Keratinocyte (primary cell): ENCODE data around the gene KCNQ4. TPM values are rescaled to one million over a fixed set of nuclear protein-coding genes. Genes with fewer than 3 reads are reported as not detected.

Source experiments
- DNase-seq: peaks from one replicate; pipeline ENCODE4 v3.0.0-alpha.2; 2011; ENCODE audit warnings: low read depth, missing footprints, low spot score
- FAIRE-seq: peaks from 2 replicates; lab custom pipeline; 2011; peaks lifted over from hg19 to GRCh38; lab: Jason Lieb, UNC
- H2AFZ ChIP-seq: 2 replicates; pipeline ENCODE4 v1.6.0; 2012; ENCODE audit warnings: low read length, control low read depth, inconsistent platforms; ENCODE audit not compliant: control insufficient read depth
- H3K27ac ChIP-seq: 2 replicates; pipeline ENCODE4 v1.5.1; 2011; ENCODE audit warnings: low read length; ENCODE audit not compliant: control insufficient read depth, insufficient read depth
- H3K27me3 ChIP-seq: 3 replicates; pipeline ENCODE4 v1.6.0; 2011; ENCODE audit warnings: low read length; ENCODE audit not compliant: control insufficient read depth, insufficient read depth; ENCODE audit errors: extremely low read depth
- H3K36me3 ChIP-seq, 2 experiments: 2 replicates in 1 of 2; 3 replicates in 1 of 2; pipeline ENCODE4 v1.5.1; 2011; ENCODE audit warnings: low read length in 2 of 2, mild to moderate bottlenecking in 1 of 2; ENCODE audit not compliant: control insufficient read depth in 2 of 2, insufficient read depth in 2 of 2; ENCODE audit errors: extremely low read depth in 1 of 2
- H3K4me1 ChIP-seq: 3 replicates; pipeline ENCODE4 v1.5.1; 2011; ENCODE audit warnings: low read length; ENCODE audit not compliant: control insufficient read depth, insufficient read depth; ENCODE audit errors: extremely low read depth
- H3K4me2 ChIP-seq: 3 replicates; pipeline ENCODE4 v1.6.0; 2011; ENCODE audit warnings: low read depth, low read length; ENCODE audit not compliant: control insufficient read depth, insufficient read depth; ENCODE audit errors: extremely low read depth
- H3K4me3 ChIP-seq, 3 experiments: fragments of 200-600 bp in 1 of 3; sonication (generic) in 1 of 3; 2 replicates in 2 of 3; 3 replicates in 1 of 3; pipeline ENCODE4 v1.5.1; 2011 to 2016; ENCODE audit warnings: low read length in 3 of 3, mild to moderate bottlenecking in 3 of 3, control low read depth in 2 of 3, inconsistent platforms in 1 of 3, low read depth in 1 of 3, mixed read lengths in 1 of 3, mixed run types in 1 of 3, moderate library complexity in 1 of 3; ENCODE audit not compliant: control insufficient read depth in 2 of 3, insufficient read depth in 2 of 3; ENCODE audit errors: extremely low read depth in 1 of 3
- H3K79me2 ChIP-seq: 2 replicates; pipeline ENCODE4 v1.6.0; 2012; ENCODE audit warnings: low read length; ENCODE audit not compliant: control insufficient read depth, insufficient read depth
- H3K9ac ChIP-seq: 3 replicates; pipeline ENCODE4 v1.6.0; 2011; ENCODE audit warnings: low read length; ENCODE audit not compliant: control insufficient read depth, insufficient read depth; ENCODE audit errors: extremely low read depth
- H3K9me1 ChIP-seq: 3 replicates; pipeline ENCODE4 v1.6.0; 2011; ENCODE audit warnings: low read length; ENCODE audit not compliant: control insufficient read depth, insufficient read depth; ENCODE audit errors: extremely low read depth
- H3K9me3 ChIP-seq: 2 replicates; pipeline ENCODE4 v1.5.1; 2012; ENCODE audit warnings: low read depth, low read length; ENCODE audit not compliant: control insufficient read depth
- H4K20me1 ChIP-seq: 3 replicates; pipeline ENCODE4 v1.6.0; 2011; ENCODE audit warnings: low read length; ENCODE audit not compliant: control insufficient read depth, insufficient read depth; ENCODE audit errors: extremely low read depth
- EZH2 ChIP-seq: IDR thresholded peaks from one replicate; pipeline ENCODE4 v1.6.1; 2012; ENCODE audit warnings: inconsistent platforms, mild to moderate bottlenecking, low read length, moderate library complexity
- dilution Hi-C: fragments of 300-500 bp; cut with MboI; formaldehyde crosslinking; loops from one replicate; pipeline ENCODE4 v1.7.0; 2020; ENCODE audit warnings: low sequenced_read_pairs; ENCODE audit not compliant: extremely low pct_ligation_motif_present
- polyA plus RNA-seq, 5 experiments: library from polyadenylated mRNA; depleted of rRNA in 3 of 5; stranded (reverse) in 3 of 5; stranded (forward) in 1 of 5; unstranded in 1 of 5; fragments of >200 nt; gene quantifications; 1 replicate in 1 of 5; 2 replicates in 3 of 5; 3 replicates in 1 of 5; pipeline versions ENCODE4 v1.2.1 to v1.2.3, GENCODE V29; 2011 to 2012; ENCODE audit warnings: missing spikeins in 2 of 5, low read depth in 1 of 5, low replicate concordance in 1 of 5
- TF ChIP-seq, protein P1 (sequence below), 3 experiments: IDR thresholded peaks in 1 of 3; conservative IDR thresholded peaks in 1 of 3; optimal IDR thresholded peaks in 1 of 3; 2 replicates in 2 of 3; 3 replicates in 1 of 3; pipeline versions ENCODE3 to v1.5.1; 2011; ENCODE audit warnings: low read length in 3 of 3, mild to moderate bottlenecking in 3 of 3, moderate library complexity in 2 of 3, control low read depth in 1 of 3, inconsistent platforms in 1 of 3; ENCODE audit not compliant: insufficient read depth in 2 of 3; ENCODE audit errors: extremely low read depth in 1 of 3

The KCNQ4 gene
- polyA plus RNA-seq, 1 donor (not counting 4 experiments of a cell fraction or from before 2014, with no cell fraction given) = not detected

DNA sequence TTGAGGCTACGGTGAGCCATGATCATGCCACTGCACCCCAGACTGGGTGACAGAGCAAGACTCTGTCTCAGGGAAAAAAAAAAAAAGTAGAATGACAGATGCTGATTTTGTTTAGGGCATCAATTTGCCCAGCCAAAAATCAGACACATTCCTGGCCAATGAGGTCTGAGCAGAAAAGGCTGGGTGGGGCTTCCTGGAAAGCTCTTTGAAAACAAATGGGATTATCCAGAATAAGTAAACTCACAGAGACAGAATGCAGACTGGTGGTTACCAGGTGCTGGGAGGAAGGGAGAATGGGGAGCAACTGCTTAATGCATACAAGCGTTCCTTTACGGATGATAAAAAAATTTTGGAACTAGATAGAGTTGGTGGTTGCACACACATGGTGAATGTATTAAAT lies 88.7 kb downstream of the KCNQ4 start:
- TF ChIP-seq EZH2 = no peak
- TF ChIP-seq, protein P1, sequence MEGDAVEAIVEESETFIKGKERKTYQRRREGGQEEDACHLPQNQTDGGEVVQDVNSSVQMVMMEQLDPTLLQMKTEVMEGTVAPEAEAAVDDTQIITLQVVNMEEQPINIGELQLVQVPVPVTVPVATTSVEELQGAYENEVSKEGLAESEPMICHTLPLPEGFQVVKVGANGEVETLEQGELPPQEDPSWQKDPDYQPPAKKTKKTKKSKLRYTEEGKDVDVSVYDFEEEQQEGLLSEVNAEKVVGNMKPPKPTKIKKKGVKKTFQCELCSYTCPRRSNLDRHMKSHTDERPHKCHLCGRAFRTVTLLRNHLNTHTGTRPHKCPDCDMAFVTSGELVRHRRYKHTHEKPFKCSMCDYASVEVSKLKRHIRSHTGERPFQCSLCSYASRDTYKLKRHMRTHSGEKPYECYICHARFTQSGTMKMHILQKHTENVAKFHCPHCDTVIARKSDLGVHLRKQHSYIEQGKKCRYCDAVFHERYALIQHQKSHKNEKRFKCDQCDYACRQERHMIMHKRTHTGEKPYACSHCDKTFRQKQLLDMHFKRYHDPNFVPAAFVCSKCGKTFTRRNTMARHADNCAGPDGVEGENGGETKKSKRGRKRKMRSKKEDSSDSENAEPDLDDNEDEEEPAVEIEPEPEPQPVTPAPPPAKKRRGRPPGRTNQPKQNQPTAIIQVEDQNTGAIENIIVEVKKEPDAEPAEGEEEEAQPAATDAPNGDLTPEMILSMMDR (optimal IDR thresholded peaks at IDR 0.05 in 1 of 3, IDR thresholded peaks at IDR 0.05 in 1 of 3, conservative IDR thresholded peaks at IDR 0.05 in 1 of 3; ENCODE audit: extremely low read depth in 1 of 3, insufficient read depth in 2 of 3, low read length in 3 of 3) = no peak
- dilution Hi-C loops = no loop called here
- no peaks in the 10 kb centered on the region for H3K36me3 ChIP-seq
- no peak overlapping the region for H3K27ac ChIP-seq
- H3K9me1 ChIP-seq = no peaks in the 10 kb centered on the region
- H3K4me1 ChIP-seq = peaks cover 60% of the 10 kb centered on the region
- FAIRE-seq = no peak
- H3K4me3 ChIP-seq = no peak overlapping the region
- DNase-seq = no peak
- no peaks in the 10 kb centered on the region for H4K20me1 ChIP-seq
- H3K79me2 ChIP-seq = no peaks in the 10 kb centered on the region
- H2AFZ ChIP-seq = no peak overlapping the region
- peaks cover 6% of the 10 kb centered on the region for H3K9me3 ChIP-seq
- no peaks in the 10 kb centered on the region for H3K27me3 ChIP-seq
- no peak overlapping the region for H3K9ac ChIP-seq
- H3K4me2 ChIP-seq = no peak overlapping the region

DNA sequence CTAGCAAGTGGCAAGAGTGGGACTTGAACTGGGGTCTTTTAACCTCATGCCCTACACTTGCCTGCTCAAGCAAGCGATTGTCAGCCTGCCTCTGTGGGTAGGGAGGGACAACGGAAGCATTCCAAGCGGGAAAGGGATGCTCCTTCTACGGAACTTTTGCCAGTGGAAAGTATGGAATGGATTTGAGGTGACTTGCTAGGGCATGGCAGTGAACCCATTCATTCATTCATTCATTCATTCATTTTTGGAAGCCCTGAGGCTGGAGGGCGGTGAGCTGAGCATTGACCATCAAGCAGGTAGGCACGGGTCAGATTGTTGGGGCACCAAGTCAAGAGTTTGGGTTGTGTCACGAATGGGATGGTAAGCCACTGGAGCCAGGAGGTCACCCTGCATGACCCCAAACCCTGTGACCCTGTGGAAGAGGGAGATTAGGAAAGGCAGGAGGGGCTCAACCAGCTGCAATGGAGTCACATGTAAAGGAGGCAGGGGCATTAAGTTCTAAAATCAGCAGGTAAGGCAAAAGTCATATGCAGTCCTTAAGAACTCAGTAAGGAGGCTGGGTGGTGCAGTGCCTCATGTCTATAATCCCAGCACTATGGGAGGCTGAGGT lies 90.4 kb downstream of the KCNQ4 start:
- Histone ChIP-seq H3K36me3 (no peaks in the 10 kb centered on the region), H4K20me1 (no peaks in the 10 kb centered on the region), H3K9ac (no peak overlapping the region), H3K4me3 (no peak overlapping the region), H3K4me2 (no peak overlapping the region), H3K4me1 (peaks cover 60% of the 10 kb centered on the region), H3K9me3 (peaks cover 6% of the 10 kb centered on the region), H3K9me1 (no peaks in the 10 kb centered on the region), H2AFZ (no peak overlapping the region), H3K27me3 (no peaks in the 10 kb centered on the region), H3K27ac (no peak overlapping the region), H3K79me2 (no peaks in the 10 kb centered on the region)
- FAIRE-seq (no peak), DNase-seq (no peak)
- dilution Hi-C loops = no loop called here
- TF ChIP-seq, protein P1 (optimal IDR thresholded peaks at IDR 0.05 in 1 of 3, IDR thresholded peaks at IDR 0.05 in 1 of 3, conservative IDR thresholded peaks at IDR 0.05 in 1 of 3; ENCODE audit: extremely low read depth in 1 of 3, insufficient read depth in 2 of 3, low read length in 3 of 3) = no peak
- no peak for TF ChIP-seq EZH2
